Gastroesophageal sphincter (tissue), 4 donors: ENCODE data around the gene PPP1R13B. TPM values are rescaled to one million over a fixed set of nuclear protein-coding genes. Genes with fewer than 3 reads are reported as not detected.

Source experiments
- ATAC-seq: fragments of 150-250 bp; one replicate; pipeline ENCODE4 v1.9.1; 2016; ENCODE audit warnings: mild to moderate bottlenecking, moderate library complexity
- H3K27ac ChIP-seq, 4 donors: fragments of 200-600 bp; sonication (generic) in 3 of 4; 1 replicate in 3 of 4; 2 replicates in 1 of 4; pipeline ENCODE4 v1.5.1; 2016 to 2019
- H3K27me3 ChIP-seq: fragments of 200-600 bp; sonication (generic); one replicate; pipeline ENCODE4 v1.5.1; 2019
- H3K36me3 ChIP-seq, 2 donors: fragments of 200-600 bp; sonication (generic); one replicate each; pipeline ENCODE4 v1.5.1; 2019; ENCODE audit warnings: control low read depth in 1 of 2
- H3K4me1 ChIP-seq, 3 donors: fragments of 200-600 bp; sonication (generic); 1 replicate in 2 of 3; 2 replicates in 1 of 3; pipeline ENCODE4 v1.5.1; 2016 to 2019; ENCODE audit warnings: control low read depth in 2 of 3
- H3K4me3 ChIP-seq, 2 donors: fragments of 200-600 bp; sonication (generic); one replicate each; pipeline ENCODE4 v1.5.1; 2019; ENCODE audit warnings: mild to moderate bottlenecking in 1 of 2, moderate library complexity in 1 of 2
- H3K9me3 ChIP-seq, 3 donors: fragments of 200-600 bp; sonication (generic); one replicate each; pipeline ENCODE4 v1.5.1; 2017 to 2019; ENCODE audit warnings: control low read depth in 2 of 3
- EP300 ChIP-seq: sonication (generic); formaldehyde crosslinking; IDR thresholded peaks from one replicate; pipeline ENCODE4 v1.6.1; 2017; ENCODE audit warnings: antibody characterized with exemption, mild to moderate bottlenecking
- POLR2A ChIP-seq, 2 donors: fragments of 450-650 bp; IDR thresholded peaks; one replicate each; pipeline ENCODE4 v1.6.1; 2017; ENCODE audit warnings: antibody characterized with exemption in 2 of 2, mild to moderate bottlenecking in 2 of 2, moderate library complexity in 1 of 2
- POLR2AphosphoS5 ChIP-seq: sonication (generic); formaldehyde crosslinking; IDR thresholded peaks from one replicate; pipeline ENCODE4 v1.6.1; 2017; ENCODE audit warnings: antibody characterized with exemption
- WGBS, 2 donors: methylation state at CpG; one replicate each; pipeline ENCODE4 v1.1.5; 2018; ENCODE audit warnings: low coverage in 1 of 2; 5-methylcytosine and 5-hydroxymethylcytosine counted together
- total RNA-seq, 4 donors: library from RNA; depleted of rRNA; stranded (reverse); fragments of >200 nt; gene quantifications; one replicate each; pipeline ENCODE4 v1.1.0, GENCODE V29; 2016
- TF ChIP-seq, protein P1 (sequence below), 4 experiments: fragments of 200-600 bp in 2 of 4; fragments of 450-650 bp in 2 of 4; sonication (generic) in 1 of 4; IDR thresholded peaks; one replicate each; pipeline ENCODE4 v1.5.1; 2017 to 2019; ENCODE audit warnings: antibody characterized with exemption in 4 of 4, mild to moderate bottlenecking in 2 of 4, moderate library complexity in 2 of 4

PPP1R13B gene
- total RNA-seq, 4 donors from 2014 or later, result 13.9 to 24.8 (median 17.5) TPM

- WGBS, 2 donors, result 71 to 76% methylated on average over 6 to 8 of the region's 12 CpGs
- H3K4me3 ChIP-seq, result no peak overlapping the region
- TF ChIP-seq POLR2A (IDR thresholded peaks at IDR 0.05), result no peak
- ATAC-seq, result no peak
- peaks cover 0 to 88% of the 10 kb centered on the region in 2 donors for H3K36me3 ChIP-seq
- H3K9me3 ChIP-seq, result no peaks in the 10 kb centered on the region
- H3K4me1 ChIP-seq, result peaks cover 4 to 100% (median 18%) of the 10 kb centered on the region in 3 donors
- H3K27me3 ChIP-seq, result no peaks in the 10 kb centered on the region
- peak overlapping the region in 1 of 4 donors; percentile 68 for H3K27ac ChIP-seq
These were observed 118.7 kb downstream of the PPP1R13B start for GRCh38 chr14:103728721-103729120.

DNA sequence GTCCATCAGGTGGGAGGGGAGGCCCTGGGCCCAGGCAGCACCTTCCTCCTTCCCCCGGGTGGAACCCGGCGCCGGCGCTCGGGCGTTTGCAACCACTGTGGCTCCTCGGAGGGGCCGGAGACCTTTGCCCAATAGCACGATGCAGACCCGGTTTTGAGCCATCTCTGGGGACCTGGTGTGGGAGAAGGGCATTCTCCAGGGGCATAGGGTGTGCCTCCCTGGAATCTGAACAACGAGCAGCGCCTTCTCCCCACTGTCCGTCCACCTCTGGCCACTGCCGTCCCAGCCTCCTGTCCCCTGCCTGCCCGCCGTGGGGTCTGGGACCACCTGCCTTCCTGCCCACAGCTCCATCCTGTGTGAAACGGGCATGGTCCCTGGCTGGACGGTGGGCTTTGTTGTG is 119.2 kb downstream of the PPP1R13B start:
- H3K4me1 ChIP-seq, result peaks cover 9 to 100% (median 24%) of the 10 kb centered on the region in 3 donors
- peaks cover 0 to 82% of the 10 kb centered on the region in 2 donors for H3K36me3 ChIP-seq
- ATAC-seq, result no peak
- no peak for TF ChIP-seq POLR2AphosphoS5
- TF ChIP-seq EP300, result no peak
- TF ChIP-seq POLR2A (IDR thresholded peaks at IDR 0.05), result no peak
- TF ChIP-seq, protein P1, sequence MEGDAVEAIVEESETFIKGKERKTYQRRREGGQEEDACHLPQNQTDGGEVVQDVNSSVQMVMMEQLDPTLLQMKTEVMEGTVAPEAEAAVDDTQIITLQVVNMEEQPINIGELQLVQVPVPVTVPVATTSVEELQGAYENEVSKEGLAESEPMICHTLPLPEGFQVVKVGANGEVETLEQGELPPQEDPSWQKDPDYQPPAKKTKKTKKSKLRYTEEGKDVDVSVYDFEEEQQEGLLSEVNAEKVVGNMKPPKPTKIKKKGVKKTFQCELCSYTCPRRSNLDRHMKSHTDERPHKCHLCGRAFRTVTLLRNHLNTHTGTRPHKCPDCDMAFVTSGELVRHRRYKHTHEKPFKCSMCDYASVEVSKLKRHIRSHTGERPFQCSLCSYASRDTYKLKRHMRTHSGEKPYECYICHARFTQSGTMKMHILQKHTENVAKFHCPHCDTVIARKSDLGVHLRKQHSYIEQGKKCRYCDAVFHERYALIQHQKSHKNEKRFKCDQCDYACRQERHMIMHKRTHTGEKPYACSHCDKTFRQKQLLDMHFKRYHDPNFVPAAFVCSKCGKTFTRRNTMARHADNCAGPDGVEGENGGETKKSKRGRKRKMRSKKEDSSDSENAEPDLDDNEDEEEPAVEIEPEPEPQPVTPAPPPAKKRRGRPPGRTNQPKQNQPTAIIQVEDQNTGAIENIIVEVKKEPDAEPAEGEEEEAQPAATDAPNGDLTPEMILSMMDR (IDR thresholded peaks at IDR 0.05), result no peak
- no peaks in the 10 kb centered on the region for H3K27me3 ChIP-seq
- no peak overlapping the region for H3K4me3 ChIP-seq
- 74% methylated on average over 7 of the region's 19 CpGs; no CpG with 5 or more reads in 1 of the 2 donors for WGBS, 2 donors
- peak overlapping the region in 1 of 4 donors; percentile 68 for H3K27ac ChIP-seq
- no peaks in the 10 kb centered on the region for H3K9me3 ChIP-seq

GRCh38 chr14:103727313-103727980 is 119.9 kb downstream of the PPP1R13B start:
- Histone ChIP-seq H3K9me3 (no peaks in the 10 kb centered on the region), H3K4me3 (no peak overlapping the region), H3K4me1 (peaks cover 9 to 100% (median 28%) of the 10 kb centered on the region in 3 donors), H3K27me3 (no peaks in the 10 kb centered on the region), H3K27ac (peak overlapping the region in 1 of 4 donors; percentile 68), H3K36me3 (peaks cover 0 to 75% of the 10 kb centered on the region in 2 donors)
- TF ChIP-seq EP300 (no peak), POLR2A (IDR thresholded peaks at IDR 0.05) (no peak), POLR2AphosphoS5 (no peak)
- TF ChIP-seq, protein P1 (IDR thresholded peaks at IDR 0.05), result no peak
- no CpG with 5 or more reads among the region's 53 CpGs for WGBS, 2 donors
- no peak for ATAC-seq

DNA sequence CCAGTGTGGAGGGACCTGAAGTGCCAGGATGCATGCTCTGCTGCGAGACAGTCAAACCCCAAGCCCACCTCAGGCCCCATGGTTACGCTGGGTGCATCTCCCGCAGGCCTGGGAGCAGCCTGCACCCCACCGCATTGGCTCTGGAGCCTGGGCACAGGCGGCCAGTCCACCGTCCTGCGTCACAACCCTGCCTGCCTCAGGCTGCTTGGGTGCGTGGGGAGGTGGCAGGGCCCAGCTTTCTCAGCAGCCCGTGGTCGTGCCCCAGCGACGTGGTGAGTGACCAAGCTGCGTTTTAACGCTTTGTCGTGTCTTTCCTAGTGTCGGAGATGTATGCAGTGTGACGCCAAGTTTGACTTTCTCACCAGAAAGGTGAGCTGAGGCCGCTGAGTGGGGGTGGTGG is 120.9 kb downstream of the PPP1R13B start:
- no peak for TF ChIP-seq POLR2A (IDR thresholded peaks at IDR 0.05)
- TF ChIP-seq EP300, result no peak
- no peak for TF ChIP-seq POLR2AphosphoS5
- TF ChIP-seq, protein P1 (IDR thresholded peaks at IDR 0.05), result no peak
- ATAC-seq, result no peak
- peaks cover 9 to 100% (median 32%) of the 10 kb centered on the region in 3 donors for H3K4me1 ChIP-seq
- H3K36me3 ChIP-seq, result peaks cover 0 to 65% of the 10 kb centered on the region in 2 donors
- peak overlapping the region in 2 of 4 donors; percentile 85 to 98 for H3K27ac ChIP-seq
- WGBS, 2 donors, result 100% methylated on average over 1 of the region's 18 CpGs; no CpG with 5 or more reads in 1 of the 2 donors
- no peak overlapping the region for H3K4me3 ChIP-seq
- no peaks in the 10 kb centered on the region for H3K27me3 ChIP-seq
- no peaks in the 10 kb centered on the region for H3K9me3 ChIP-seq

GRCh38 chr14:103725739-103726395 is 121.5 kb downstream of the PPP1R13B start:
- Histone ChIP-seq H3K4me1 (peaks cover 9 to 100% (median 37%) of the 10 kb centered on the region in 3 donors), H3K27me3 (no peaks in the 10 kb centered on the region), H3K9me3 (no peaks in the 10 kb centered on the region), H3K4me3 (no peak overlapping the region), H3K36me3 (peaks cover 0 to 60% of the 10 kb centered on the region in 2 donors), H3K27ac (peak overlapping the region in 3 of 4 donors; percentile 85 to 98 (median 90))
- no peak for ATAC-seq
- TF ChIP-seq POLR2A (IDR thresholded peaks at IDR 0.05) (no peak), EP300 (no peak)
- TF ChIP-seq, protein P1 (IDR thresholded peaks at IDR 0.05), result no peak
- 89% methylated on average over 2 of the region's 16 CpGs; no CpG with 5 or more reads in 1 of the 2 donors for WGBS, 2 donors
